Femur (tissue), 1 donor: ENCODE data around the gene ITGB1BP1.

Source experiments
- DNase-seq: peaks from one replicate; pipeline ENCODE4 v3.0.0-alpha.2; 2017

The ITGB1BP1 gene

GRCh38 chr2:9424447-9425164 lies 1.3 kb upstream of the ITGB1BP1 start:
- no peak for DNase-seq

GRCh38 chr2:9423922-9424272 lies 569 bp upstream of the ITGB1BP1 start:
- DNase-seq, result no peak

DNA sequence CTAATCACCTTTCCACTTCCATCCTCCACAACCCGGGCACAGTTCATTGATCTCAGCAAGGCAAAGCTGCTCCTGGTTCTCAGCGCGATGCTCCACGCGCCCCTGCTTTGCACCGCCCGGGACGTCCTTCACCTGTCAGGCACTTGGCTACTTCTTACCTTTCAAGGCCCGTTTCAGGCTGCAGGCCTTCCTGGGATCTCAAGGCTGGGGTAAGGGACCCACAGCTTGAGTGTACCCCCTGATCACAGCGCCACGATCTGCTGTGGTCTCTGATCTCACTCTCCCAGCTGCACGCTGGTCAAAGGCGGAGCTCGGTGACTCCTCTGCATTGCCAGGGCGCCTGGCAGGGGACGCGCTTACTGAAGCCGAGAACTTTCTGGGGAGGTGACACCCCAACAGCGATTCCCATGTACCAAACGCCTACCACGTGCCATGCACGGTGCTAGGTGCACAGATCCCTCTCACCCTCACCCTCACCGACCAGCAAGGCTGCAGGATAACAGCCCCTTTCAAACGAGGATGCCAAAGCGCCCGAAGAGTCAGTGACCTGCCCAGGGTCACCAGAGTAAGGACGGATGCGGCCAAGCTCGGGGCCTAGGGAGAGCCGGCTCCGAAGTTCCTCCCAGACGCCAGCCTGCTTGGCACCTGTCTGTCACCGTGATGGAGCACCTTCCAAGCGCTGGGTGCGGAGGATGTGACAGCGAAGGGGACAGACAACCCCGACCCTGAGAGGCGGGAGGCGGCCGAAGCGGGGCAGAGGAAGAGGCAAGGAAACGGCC lies 818 bp downstream of the ITGB1BP1 start:
- peak; percentile 56 for DNase-seq

- DNase-seq, result no peak
Observed at GRCh38 chr2:9420495-9420894, 2.8 kb downstream of the ITGB1BP1 start.

DNA sequence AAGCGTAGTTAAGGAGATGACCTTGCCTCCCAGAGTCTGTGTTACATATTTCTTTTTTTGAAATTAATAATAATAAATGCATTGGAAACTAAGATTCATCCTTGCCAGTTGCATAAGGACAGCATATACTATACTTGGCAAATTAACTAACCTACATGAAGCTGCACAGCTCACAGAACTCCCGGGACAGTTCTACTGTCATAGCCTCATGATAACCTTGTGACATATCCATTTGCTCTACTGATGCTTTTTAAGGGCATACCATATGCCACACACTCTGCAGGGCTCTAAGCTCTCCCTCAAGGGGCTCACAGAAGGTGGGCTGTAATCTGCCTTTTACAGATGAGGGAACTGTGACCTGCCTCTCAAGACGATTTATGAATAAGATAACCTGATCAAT lies 3.8 kb downstream of the ITGB1BP1 start:
- no peak for DNase-seq

DNA sequence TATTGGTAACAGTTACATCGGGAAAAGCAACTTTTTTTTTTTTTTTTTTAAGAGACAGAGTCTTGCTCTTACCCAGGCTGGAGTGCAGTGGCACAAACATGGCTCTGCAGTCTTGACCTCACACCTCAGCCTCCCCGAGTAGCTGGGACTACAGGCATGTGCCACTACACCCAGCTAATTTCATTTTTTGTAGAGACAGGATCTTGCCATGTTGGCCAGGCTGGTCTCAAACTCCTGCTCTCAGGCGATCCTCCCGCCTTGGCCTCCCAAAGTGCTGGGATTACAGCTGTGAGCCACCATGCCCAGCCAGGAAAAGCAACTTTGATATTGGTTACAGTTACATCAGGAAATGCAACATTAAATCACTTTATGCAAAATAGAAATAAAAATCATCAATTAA lies 4.6 kb downstream of the ITGB1BP1 start:
- DNase-seq, result no peak

DNA sequence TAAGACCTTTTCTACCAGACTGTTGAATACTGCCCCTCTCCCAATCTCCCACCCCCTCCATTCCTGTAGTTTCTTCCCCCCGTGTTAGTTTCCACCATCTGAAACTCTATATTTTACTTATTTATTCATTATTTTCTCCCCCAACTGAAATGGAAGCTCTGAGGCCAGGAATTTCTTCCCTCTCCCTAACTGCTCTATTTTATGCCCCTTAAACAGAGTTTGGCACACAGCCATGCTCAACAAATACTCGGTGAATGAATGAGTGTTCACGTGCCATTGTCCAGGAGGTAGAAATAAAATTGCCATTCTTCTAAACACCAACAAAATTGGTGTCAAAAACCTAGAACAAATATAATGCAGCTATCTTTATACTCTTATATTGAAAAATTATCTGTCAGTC lies 5.6 kb downstream of the ITGB1BP1 start:
- DNase-seq, result no peak

DNA sequence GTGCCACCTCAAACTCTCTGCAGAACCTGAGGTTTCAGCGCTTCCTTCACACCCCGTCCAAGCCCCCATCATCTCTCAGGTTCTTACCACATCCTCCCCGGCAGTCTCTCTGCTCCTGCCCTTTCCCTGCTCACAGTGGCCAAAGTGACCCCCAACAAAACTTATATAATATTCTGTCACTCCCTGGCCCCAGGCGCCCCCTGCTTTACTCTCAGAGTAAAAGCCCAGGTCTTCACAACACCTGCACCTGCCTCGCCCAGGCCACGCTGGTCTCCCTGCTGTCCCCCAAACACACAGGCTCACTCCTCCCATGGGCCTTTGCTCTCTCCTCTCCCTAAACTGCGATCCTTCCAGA lies 6.4 kb downstream of the ITGB1BP1 start:
- DNase-seq, result no peak

- no peak for DNase-seq
Observed at GRCh38 chr2:9416267-9416961, 6.9 kb downstream of the ITGB1BP1 start.

DNA sequence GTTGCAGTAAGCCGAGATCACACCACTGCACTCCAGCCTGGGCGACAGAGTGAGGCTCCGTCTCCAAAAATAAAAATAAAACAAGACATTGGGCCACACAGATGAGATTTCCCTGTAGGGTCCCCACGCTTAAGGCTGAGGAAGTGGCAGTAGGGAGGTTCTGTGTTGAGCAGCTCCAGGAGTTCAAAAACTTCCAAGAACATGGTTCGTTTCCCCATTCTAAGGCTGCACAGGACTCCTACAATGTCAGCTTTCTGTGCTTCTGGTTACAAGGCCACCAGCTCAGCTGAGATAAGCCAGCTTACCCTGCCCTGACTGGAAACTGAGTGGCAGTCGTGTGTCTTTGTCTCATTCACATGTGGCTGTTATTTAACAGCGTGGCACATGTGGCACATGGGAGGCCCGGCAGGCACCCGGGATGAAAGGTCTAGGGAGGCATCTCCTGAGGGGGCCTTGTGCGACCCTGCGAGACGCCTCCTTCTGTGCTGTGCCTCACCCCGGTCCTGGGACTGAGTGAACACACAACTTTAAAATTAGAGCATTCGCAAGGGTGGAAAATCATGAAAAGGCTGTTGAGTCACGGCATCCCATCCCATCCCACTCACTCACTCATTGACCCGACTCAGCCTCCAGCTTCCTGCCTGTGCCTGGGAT lies 7.7 kb downstream of the ITGB1BP1 start:
- DNase-seq, result no peak

DNA sequence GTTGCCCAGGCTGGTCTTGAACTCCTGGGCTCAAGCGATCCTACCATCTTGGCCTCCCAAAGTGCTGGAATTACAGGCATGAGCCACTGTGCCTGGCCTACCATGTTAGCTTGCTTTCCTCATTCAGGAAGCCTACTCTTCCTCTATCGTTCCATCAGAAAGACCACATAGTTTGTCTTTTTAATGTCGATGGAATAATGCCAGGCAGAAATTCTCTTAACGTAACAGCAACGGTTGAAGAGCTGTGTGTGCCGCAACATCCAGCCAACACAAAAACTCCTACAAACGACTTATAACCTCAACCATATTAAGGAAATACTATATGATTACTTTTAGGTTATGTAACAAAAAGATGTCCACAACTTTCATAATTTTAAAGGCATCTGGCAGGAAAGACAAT lies 10.5 kb downstream of the ITGB1BP1 start:
- DNase-seq, result no peak

DNA sequence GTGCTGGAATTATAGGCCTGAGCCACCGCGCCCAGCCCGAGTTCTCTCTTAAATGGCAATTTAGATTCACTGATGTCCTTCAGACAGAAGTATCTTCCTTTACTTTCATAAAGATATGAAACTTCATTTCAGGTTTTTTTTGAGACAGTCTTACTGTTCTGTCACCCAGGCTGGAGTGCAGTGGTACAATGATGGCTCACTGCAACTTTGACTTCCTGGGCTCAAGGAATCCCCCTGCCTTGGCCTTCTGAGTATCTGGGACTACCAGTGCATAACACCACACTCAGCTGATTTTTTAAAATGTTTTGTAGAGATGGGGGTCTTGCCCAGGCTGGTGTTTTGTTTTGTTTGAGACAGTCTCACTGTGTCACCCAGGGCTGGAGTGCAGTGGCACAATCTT lies 13.2 kb downstream of the ITGB1BP1 start:
- DNase-seq, result no peak

GRCh38 chr2:9408641-9409151 lies 14.6 kb downstream of the ITGB1BP1 start:
- peak; percentile 46 for DNase-seq

GRCh38 chr2:9407363-9407811 lies 15.9 kb downstream of the ITGB1BP1 start:
- DNase-seq, result no peak

GRCh38 chr2:9406529-9407362 lies 16.6 kb downstream of the ITGB1BP1 start:
- DNase-seq, result no peak

- DNase-seq, result no peak
Observed at GRCh38 chr2:9405636-9406035, 17.7 kb downstream of the ITGB1BP1 start.

DNA sequence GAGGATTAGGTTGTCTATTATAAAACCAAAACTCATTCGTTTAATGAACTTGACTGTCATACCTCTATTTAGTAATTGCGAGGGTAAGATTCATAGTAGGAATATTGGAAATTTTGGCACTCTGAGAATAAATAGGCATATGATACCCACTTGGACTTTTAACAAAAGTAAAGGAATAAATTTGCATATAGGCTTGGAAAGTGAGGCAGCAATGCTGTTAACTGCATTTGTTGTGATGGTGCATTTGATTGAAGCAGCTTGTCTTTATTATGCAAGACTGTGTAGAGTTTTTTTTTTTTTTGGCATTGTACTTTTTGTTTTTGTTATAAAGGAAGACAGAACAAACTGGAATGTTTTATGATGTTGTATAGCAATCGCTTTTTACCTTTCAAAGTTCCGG lies 18.9 kb downstream of the ITGB1BP1 start:
- no peak for DNase-seq

DNA sequence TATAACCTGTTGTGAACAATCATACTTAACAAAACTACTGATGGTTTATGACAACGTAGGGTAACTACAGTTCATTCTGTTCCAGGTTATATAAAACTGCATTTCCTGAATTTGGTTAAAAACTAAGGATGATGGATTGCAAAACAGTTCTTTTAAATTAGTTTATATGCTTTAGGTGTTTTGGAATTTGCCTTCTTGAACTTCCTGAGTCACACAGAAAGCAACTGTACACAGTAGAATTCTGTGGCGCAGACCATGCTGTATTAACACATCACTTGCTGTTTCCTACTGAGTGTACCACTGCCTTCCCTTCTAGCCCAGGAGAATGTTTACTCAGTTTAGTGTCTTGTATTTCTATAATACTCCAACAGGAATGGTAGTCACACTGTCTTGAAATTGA lies 19.4 kb downstream of the ITGB1BP1 start:
- DNase-seq, result no peak

- no peak for DNase-seq
Observed at GRCh38 chr2:9401646-9402371, 21.5 kb downstream of the ITGB1BP1 start.

DNA sequence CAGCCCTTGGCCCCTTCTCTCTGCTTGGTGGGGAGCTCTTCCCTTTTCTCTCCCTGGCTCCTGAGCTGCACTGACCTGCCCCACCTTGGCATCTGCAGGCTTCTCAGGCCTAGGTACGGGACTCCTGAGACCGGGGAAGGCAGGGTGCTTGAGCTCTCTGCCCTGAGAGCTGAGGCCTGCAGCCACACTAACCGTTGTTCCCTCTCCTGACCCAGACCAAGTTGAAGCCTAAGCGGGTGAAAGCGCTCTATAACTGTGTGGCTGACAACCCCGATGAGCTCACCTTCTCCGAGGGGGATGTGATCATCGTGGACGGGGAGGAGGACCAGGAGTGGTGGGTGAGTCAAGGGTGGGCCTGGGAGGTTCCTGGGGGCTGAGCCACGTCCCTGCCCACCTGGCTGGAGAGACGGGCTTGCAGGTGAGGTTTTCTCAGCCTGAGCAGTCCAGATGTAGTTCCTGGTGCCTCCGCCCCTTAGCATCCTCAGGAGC lies 22.2 kb downstream of the ITGB1BP1 start:
- DNase-seq, result no peak
